ENCODE data around the gene CLINT1.

CLINT1 gene

DNA sequence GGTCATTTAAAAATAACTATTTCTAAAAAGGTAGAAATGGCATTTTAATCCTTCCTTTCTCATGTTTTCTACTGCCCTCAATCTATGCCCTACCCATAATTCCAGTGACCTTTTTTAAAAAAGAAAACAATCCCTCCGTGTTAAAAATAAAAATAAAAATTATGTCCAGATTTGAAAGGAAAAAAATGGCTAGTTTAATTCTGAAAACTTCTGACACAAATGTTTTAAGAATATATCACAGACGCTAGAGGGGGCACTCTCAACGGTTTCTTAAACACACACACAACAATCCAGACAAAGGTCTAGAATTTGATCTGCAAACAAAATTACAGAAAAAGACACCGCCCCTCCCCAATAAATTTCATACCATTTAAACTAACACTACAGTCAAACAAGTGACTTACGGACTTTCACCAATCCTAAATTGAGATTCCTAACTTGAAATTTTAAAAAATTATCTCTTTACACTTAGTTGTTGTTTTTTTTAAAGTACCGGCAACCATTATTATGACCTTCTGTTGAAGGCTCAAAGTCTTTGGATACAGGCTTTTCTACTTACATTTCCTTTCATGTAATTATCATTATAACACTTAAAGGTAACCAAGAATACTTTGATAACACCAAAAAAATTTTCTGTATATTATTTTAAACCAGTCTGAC is 38.2 kb downstream of the CLINT1 start:
- DNase-seq (ENCODE audit: low spot score): peak; percentile 59

DNA sequence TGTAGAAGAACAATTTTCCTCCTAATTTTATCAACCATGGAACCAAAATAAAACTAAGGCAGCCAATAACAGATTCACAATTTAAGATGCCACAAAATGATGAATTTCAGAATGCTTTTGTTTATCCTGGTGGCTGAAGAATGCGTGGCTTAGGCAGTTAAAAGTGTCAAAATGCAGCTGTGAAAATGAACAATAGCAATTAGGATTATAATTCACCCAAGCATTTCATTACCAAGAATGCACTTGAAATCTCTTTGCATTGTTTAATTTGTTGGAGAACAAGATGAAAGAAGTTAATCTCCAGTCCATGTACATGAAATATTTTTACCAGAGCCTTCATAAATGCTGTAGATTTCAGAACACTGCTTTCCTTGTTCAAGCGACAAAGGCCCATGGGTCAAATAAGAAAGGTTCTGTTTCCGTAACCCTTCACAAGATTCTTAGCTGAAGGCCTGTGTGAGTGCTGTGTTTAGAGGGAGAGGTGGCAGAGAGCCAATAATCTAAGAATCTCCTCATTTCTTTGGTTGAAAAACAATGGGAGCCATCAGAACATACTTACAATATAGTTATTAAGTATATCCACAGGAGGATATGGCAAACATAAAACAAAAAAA is 39.3 kb downstream of the CLINT1 start:
- DNase-seq (ENCODE audit: low spot score): no peak

DNA sequence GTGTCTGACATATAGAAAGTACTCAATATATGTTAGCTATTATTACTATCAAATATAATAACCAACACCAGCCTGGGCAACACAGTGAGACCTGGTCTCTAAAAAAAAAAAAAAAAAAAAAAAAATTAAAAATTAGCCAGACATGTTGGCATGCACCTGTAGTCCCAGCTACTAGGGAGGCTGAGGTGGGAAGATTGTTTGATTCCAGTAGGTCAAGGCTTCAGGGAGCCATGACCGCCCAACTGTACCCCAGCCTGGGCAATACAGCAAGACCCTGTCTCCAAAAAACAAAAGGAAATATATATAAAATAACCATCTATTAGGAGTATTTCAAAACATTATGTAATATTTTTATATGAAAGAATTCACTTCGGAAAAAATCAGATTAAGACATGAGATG is 40.6 kb downstream of the CLINT1 start:
- DNase-seq (ENCODE audit: low spot score): no peak

DNA sequence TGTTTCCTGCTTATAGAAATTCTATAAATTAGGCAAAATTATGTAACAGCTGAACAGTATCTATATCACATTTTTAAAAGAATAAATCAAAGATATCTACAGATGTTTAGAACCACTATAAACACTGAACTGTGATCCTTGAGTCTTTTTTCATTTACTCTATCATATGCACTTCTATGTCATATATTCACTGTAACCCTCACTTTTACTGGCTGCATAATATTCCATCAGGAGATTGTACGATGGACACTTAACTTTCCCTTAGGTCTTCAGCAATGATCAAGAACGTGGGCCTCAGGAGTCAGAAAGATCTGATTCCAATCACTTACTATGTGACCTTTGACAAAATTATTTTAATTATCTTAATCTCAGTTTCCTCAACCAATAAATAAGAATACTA is 41.0 kb downstream of the CLINT1 start:
- DNase-seq (ENCODE audit: low spot score): no peak

DNA sequence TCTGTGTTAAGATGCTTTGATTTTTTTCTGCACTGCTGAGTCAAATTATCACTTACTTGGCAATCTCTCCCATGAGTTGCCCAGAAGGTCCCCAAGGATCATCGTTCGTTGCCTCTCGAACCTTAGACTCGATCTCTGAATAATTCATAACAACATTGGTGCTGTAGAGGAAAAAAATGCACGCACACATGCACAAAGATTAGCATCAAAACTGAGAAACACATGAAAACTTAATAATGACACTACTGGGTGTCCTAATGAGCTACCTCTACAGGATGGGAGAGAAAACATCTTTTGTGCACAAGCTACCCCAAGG is 41.6 kb downstream of the CLINT1 start:
- DNase-seq (ENCODE audit: low spot score): no peak

DNA sequence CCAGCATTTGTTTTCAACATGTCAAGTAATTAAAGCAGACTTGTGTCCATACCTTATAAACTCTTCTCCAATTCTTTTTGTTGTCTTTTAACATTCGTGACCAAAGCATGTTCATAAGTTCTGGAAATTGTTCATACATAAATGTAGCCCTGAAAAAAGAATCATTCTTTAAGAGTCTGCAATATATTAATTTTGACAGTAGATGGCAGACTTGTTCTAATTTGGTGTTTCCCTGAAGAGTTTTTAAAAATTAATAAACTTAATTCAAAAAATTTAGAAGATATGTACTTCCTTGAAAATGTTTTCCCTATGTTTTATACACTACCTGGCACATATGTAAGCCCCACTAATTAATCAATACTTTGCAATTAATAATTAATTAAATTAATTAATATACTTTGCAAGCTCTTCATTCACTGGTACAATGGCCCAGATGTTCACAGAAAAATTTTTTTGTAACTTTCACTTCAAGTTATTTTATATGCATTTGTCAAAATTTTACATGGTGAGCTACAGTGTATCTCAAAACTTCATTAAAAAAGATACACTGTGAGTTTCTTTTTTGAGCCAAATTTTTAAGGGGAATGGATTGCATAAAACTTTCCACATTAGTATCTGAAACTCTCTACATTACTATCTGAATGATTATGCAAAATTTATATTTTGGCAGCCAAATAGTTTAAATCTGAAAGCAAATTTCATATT is 42.1 kb downstream of the CLINT1 start:
- peak; percentile 57 for DNase-seq (ENCODE audit: low spot score)

DNA sequence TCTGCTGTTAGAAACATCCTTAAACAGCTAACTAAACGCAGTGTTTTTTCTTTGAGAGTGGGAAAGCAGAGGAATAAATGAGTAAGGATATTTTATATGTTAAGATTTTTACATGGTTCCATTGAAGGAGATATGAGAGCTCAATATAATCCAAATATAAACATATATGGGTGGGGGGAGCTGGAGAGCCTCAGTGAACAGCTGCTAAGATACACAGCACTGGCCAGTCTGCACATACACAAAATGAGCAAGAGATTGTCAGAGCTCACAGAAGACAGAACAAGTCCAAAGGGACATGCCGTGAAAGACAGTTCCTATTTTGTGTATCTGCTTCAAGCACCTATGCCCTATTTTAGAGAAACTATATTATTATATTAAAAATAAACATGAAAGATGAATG is 46.9 kb downstream of the CLINT1 start:
- DNase-seq (ENCODE audit: low spot score): no peak

DNA sequence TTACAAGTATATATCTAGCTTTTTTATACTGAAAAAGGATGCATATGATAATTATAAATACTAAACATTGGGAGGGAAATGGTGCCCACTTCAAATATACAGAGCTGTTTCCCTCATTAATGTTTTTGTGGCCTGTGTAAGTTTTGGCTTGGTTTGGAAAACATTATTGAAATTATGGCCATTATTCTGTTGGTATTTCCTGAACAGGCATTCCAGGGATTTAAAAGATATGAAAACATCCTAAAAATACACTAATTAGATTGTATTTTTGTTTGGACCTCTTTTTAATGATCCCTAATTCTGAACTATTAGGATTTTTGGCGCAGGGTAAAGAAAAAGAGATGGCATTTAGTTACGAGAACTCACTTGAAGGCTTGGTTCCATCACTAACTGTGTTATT is 50.9 kb downstream of the CLINT1 start:
- DNase-seq (ENCODE audit: low spot score): no peak

DNA sequence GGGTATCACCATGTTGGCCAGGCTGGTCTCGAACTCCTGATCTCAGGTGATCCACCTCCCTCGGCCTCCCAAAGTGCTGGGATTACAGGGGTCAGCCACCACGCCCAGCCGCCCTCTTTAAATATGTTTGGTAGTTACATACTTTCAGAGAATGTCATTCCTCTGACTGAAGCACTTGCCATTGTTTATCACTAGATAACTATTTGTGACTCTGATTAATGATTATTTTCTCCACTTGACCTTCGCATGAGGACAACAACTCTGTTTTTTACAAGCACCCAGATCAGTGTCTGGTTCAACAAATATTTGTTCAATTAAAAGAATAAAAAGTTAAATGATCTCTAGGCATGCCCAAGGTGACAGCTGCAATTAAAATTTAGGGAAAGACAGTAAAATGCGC is 56.2 kb downstream of the CLINT1 start:
- no peak for DNase-seq (ENCODE audit: low spot score)

DNA sequence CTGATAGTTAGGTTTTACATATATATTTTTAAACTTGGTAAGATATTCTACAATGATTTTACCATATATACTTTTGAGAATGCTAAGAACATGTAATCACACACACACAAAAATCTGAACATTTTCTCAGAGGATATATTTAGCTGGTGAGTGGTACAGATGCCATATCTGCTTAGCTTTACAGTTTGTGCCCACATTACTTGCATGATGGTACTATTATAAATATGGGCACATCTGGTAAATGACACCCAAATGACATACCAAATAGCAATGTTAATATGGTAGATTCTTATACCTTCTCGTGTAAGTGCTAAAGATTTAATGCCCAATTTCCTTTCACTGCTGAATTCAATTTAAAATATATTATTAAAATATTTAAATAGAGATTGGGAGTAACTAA is 58.8 kb downstream of the CLINT1 start:
- no peak for DNase-seq (ENCODE audit: low spot score)

DNA sequence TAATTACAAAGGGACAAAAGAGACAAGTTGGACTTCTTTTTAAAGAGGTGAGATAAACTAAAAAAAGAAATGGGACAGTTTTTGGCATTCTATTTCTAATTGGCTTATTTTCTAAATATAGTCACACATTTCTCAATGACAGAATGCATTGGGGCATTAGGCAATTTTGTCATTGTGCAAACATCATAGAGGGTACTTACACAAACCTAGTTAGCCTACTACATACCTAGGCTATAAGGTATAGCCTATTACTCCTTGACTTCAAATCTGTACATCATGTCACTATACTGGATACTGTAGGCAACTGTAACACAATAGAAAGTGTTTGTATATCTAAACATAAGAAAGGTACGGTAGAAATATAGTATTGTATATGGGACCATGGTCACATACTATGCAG is 59.4 kb downstream of the CLINT1 start:
- no peak for DNase-seq (ENCODE audit: low spot score)

DNA sequence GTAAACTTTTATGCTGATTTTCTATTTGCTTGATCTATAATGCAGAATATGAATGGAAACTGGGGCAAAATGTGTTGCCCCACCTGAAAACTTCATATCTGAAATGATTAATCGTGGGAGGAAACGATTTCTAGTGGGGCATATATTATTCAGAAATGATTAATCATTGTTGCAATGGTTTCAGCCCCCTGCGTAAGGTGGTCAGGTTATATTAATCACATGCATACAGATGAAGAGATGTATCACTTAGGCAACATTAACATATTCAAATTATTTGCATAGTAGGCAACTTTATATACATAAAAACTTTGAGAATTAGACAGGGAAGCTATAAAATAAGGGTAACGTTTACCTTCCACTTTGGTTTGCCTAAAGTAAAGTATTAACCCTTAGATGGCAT is 65.6 kb downstream of the CLINT1 start:
- no peak for DNase-seq (ENCODE audit: low spot score)

DNA sequence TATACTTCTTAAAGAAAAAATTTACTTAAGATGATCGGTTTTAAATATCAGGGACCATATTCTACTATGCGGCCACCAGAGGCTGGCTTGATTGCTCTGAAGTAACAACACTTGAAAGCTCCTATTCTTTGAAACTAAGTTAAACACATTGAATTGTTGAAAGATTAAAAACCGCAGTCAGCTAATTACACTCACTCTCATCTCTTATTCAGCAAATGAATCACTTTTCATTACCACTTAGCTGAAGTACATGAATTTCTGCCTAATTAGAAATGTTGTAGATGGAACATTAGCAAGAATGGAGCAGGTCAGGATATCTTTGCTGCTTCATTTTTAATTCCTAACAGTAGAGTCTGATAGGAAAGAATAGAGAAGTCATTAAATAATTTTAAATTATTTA is 73.1 kb downstream of the CLINT1 start:
- DNase-seq (ENCODE audit: low spot score): no peak

DNA sequence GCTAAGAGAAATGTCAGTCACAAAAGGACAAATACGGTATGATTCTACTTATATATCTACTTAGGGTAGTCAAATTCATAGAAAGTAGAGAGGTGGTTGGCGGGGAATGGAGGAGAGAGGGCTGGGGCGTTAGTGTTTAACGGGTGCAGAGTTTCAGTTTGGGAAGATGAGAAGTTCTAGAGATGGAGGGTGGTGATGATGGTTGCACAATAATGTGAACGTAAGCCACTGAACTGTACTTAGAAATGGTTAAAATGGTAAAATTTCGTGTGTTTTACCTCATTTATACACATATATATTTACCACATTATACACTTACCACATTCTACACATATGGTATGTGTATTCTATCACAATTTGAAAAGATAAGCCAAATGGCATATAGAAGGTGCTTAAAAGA is 79.7 kb downstream of the CLINT1 start:
- no peak for DNase-seq (ENCODE audit: low spot score)

DNA sequence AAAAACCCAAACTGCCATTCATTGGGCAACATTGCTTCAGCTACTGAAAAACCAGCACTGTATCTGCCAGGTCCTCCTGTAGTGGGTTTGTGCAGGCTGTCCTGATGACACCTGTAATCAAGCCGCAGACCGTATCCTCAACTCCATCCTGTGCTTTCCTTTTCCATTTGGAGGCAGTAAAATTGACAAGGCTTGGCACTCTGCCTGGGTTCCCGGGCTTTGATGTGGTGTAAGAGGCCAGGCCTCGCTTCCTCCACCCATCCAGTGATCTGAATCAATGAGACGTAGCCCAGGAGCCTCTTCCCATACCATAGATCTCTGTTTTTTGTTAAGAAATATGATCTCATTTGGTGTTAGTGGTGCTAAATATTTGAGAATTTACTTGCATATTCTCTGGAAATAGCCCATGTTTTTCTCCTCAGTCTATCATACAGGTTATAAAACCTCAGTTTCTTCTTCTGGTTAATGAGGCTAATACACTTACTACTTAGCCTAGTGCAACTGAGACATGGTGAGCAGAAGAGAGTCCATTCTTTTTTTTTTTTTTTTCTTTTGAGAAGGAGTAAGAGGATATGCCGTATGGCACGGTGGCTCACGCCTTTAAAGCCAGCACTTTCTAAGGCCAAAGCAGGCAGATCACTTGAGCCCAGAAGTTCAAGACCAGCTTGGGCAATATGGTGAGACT is 80.7 kb downstream of the CLINT1 start:
- no peak for DNase-seq (ENCODE audit: low spot score)

DNA sequence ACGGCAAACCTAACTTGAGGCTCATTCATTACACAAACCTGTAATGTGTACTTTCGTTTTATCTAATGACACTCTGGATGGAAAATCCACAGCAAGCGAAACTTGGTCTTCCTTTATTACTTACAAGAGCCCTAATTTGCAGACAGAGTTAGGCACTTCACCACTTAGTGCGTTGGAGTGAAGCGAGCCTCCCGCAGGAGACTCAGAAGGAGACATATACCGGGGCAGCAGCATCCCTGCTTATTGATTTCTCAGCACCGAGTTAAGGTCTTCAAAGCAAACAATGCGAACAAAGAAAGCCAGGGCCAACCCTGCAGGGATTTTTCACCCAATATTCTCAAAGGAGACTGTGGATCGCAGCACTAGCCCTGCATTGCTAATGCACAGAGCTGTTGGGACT is 86.8 kb downstream of the CLINT1 start:
- no peak for DNase-seq (ENCODE audit: low spot score)

DNA sequence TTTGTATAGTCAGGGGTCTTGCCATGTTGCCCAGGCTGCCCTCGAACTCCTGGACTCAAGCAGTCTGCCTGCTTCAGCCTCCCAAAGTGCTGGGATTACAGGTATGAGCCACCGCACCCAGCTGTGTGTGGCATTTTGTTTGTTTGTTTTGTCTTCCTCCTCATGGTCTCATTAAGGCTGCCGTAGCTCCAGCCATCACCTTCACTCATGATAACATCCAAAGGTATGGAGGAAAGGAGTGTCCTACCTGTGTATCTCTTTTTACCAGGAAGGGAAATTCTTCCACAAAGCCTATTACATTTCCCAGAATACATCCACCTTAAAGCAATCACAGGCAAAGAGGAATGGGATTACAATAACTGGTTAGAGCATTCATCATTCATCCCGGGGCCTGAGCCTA is 88.3 kb downstream of the CLINT1 start:
- no peak for DNase-seq (ENCODE audit: low spot score)

DNA sequence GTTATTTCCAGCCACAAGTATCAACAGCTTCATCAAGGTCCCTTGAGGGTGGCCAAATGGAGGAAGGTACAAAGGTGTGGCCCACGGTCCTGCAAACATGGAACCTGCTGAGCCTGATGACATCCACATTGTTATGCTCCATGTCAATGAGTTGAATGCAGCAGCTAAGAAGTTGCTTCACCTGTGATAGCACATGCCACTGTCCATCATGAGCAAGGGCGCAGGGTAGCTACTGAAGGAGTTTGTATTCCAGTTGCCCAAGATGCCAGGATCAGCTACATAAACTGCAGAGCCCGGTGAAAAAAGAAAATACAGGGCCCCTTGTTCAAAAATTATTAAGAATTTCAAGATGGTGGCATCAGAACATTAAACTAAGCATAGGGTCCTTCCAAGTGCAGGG is 91.3 kb downstream of the CLINT1 start:
- DNase-seq (ENCODE audit: low spot score): no peak

DNA sequence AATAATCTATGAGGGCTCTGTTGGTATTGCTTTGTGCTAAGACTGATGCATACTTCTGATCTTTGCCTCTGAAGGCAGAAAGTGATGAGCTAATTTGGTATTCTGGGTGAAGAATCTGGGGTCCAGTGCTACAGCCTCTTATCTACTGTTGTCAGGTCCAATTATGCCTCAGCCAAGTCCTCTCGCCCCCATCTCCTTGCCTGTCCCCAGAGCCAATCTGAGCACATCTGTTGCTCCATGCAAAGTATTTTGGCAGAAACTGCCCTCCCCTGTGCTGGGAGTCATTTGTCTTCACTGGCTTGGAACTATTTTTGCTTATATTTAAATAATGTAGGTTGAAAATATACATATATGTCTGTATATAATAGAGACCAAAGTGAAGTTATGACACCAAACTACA is 92.0 kb downstream of the CLINT1 start:
- DNase-seq (ENCODE audit: low spot score): no peak

DNA sequence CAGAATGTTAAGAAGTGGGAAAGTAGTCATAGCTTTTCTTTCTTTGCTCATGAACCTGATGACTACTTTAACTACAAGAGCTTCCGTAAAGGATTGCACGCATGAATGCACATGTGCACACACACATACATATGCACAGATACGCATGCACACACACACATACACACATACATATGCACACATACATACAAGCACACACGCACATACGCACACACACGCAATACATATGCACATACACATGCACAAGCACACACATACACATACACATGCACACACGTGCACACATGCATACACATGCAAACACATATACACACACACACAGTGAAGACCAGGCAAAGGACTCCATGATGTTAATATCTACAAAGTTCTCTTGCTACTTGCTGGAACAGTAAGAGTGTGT is 92.5 kb downstream of the CLINT1 start:
- no peak for DNase-seq (ENCODE audit: low spot score)

DNA sequence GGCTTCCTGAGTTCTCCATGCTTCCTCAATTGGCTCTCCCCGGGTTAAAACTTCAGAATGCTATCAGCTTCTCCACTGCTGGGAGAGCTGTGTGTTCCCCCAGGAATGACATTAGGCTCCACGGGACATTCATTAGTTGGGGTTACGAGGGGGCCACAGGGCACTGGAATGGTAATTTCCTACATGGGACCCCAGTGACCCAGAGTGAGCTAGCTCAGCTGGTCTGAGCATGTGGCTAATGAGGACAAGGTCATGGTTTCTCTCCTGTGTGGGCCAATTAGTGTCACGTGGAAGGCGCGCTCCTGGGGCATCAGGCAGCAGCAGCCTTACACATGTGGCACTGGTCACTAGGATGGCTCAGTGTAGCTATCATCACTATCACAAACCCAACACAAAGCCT is 94.4 kb downstream of the CLINT1 start:
- no peak for DNase-seq (ENCODE audit: low spot score)

DNA sequence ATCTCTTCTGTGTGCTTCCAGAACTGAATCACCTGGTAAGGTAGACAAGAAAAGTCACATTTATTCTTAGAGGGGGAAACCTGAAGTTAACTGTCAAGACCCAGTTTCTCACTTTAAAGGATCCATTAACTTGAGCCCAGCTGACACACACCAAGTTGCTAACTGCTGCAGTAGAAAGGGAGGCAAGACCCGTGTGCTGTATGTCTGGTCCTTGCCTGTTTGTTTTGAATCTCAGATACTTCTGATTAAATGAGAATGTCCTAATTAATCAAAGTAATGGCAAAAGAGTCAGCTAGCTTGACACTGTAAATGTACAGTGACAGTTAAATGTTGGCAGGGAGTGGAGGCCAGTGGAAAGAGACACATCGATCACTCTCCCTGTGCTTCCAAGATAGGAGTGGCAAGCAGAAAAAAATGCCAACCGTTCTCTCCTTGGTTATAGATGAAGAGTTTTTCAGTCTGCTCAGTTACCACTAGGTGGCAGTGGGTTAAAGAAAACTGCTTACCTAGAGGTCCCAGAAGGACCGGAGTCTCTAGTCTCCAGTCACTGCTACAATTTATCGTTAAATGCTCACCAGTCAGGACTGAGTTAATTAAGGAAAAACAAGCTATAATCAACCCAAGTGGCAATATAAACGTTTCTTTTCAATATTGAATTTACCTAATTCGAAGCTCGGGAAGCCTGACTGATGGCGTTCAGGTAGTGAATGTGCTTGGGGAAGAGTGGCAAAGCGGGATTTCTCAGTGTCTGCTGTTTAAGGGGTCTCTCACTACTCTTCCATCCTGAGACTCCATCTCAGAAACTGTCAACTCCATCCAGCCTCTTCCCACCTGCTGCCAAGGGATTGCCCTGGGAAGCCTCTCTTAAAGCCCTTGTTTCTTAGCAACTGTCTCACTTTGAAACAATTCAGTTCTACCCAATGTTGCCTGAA is 97.0 kb downstream of the CLINT1 start:
- DNase-seq (ENCODE audit: low spot score): peak; percentile 78
